SK-N-SH (cell line): Measurements from ENCODE around the gene RAB6B. TPM values are rescaled to one million over a fixed set of nuclear protein-coding genes. Genes with fewer than 3 reads are reported as not detected.

Source experiments
- CTCF ChIA-PET: fragments of 300-600, 350-600 bp; formaldehyde crosslinking; extraction: SDS; loops from one replicate; lab custom pipeline; 2021; lab: Yijun Ruan, JAX
- POLR2A ChIA-PET: fragments of 350-600 bp; sonication (Branson Sonifier 250); formaldehyde crosslinking; extraction: SDS; loops from one replicate; lab custom pipeline; 2020; ENCODE audit warnings: antibody characterized with exemption, inconsistent platforms; lab: Yijun Ruan, JAX
- DNase-seq: peaks from one replicate; pipeline ENCODE4 v3.0.0; 2012
- H2AFZ ChIP-seq: fragments of 200-600 bp; sonication (generic); 2 replicates; pipeline ENCODE4 v1.8.1; 2016; ENCODE audit warnings: antibody characterized with exemption, mild to moderate bottlenecking, low read depth
- H3F3A ChIP-seq: fragments of 200-600 bp; sonication (generic); replicated peaks from 2 replicates; pipeline ENCODE3; 2016; ENCODE audit warnings: antibody characterized with exemption, mild to moderate bottlenecking; ENCODE audit not compliant: insufficient read depth
- H3K27ac ChIP-seq, 2 experiments: fragments of 200-500 bp in 1 of 2; fragments of 200-600 bp in 1 of 2; sonication (Bioruptor generic) in 1 of 2; sonication (generic), shearing (Covaris generic) in 1 of 2; 2 replicates each; pipeline versions ENCODE4 v1.5.1 to v1.6.1; 2014 to 2016; ENCODE audit warnings: low read depth in 2 of 2, inconsistent platforms in 1 of 2, low read length in 1 of 2, mild to moderate bottlenecking in 1 of 2, mixed read lengths in 1 of 2
- H3K27me3 ChIP-seq: fragments of 200-600 bp; sonication (generic), shearing (Covaris generic); 2 replicates; pipeline ENCODE4 v1.6.1; 2016; ENCODE audit warnings: mixed run types; ENCODE audit not compliant: insufficient read depth
- H3K36me3 ChIP-seq, 2 experiments: fragments of 200-500 bp in 1 of 2; fragments of 200-600 bp in 1 of 2; sonication (Bioruptor generic) in 1 of 2; sonication (generic) in 1 of 2; replicated peaks in 1 of 2; 2 replicates each; pipeline versions ENCODE3 to v1.5.1; 2014 to 2016; ENCODE audit warnings: low read length in 1 of 2, mild to moderate bottlenecking in 1 of 2; ENCODE audit not compliant: insufficient read depth in 2 of 2, control insufficient read depth in 1 of 2
- H3K4me1 ChIP-seq, 2 experiments: fragments of 200-500 bp in 1 of 2; fragments of 200-600 bp in 1 of 2; sonication (Bioruptor generic) in 1 of 2; sonication (generic), shearing (Covaris generic) in 1 of 2; 2 replicates each; pipeline versions ENCODE4 v1.5.1 to v1.6.1; 2014 to 2016; ENCODE audit warnings: low read depth in 1 of 2, low read length in 1 of 2, mixed run types in 1 of 2; ENCODE audit not compliant: insufficient read depth in 2 of 2, control insufficient read depth in 1 of 2
- H3K4me2 ChIP-seq: fragments of 200-600 bp; sonication (generic), shearing (Covaris generic); 2 replicates; pipeline ENCODE4 v1.6.1; 2017; ENCODE audit warnings: mixed run types
- H3K4me3 ChIP-seq, 2 experiments: fragments of 200-500 bp in 1 of 2; fragments of 200-600 bp in 1 of 2; sonication (Bioruptor generic) in 1 of 2; sonication (generic), shearing (Covaris generic) in 1 of 2; 2 replicates each; pipeline versions ENCODE4 v1.5.1 to v1.8.1; 2014 to 2016; ENCODE audit warnings: low read depth in 2 of 2, inconsistent platforms in 1 of 2, low read length in 1 of 2, mild to moderate bottlenecking in 1 of 2, mixed read lengths in 1 of 2, moderate library complexity in 1 of 2
- H3K79me2 ChIP-seq: fragments of 200-600 bp; sonication (generic); 2 replicates; pipeline ENCODE4 v1.8.1; 2017; ENCODE audit warnings: mild to moderate bottlenecking; ENCODE audit not compliant: insufficient read depth
- H3K9ac ChIP-seq: fragments of 200-600 bp; sonication (generic); 2 replicates; pipeline ENCODE4 v1.6.1; 2017; ENCODE audit warnings: mixed run types
- H3K9me2 ChIP-seq: fragments of 200-600 bp; sonication (generic); 2 replicates; pipeline ENCODE4 v1.6.1; 2017; ENCODE audit warnings: mixed run types
- H3K9me3 ChIP-seq: fragments of 200-600 bp; sonication (generic); 2 replicates; pipeline ENCODE4 v1.6.1; 2017; ENCODE audit warnings: mixed run types, mild to moderate bottlenecking, moderate library complexity
- H4K20me1 ChIP-seq: fragments of 200-600 bp; sonication (generic); 2 replicates; pipeline ENCODE4 v1.6.1; 2017; ENCODE audit warnings: mild to moderate bottlenecking, mixed run types; ENCODE audit not compliant: insufficient read depth
- CHD2 ChIP-seq: fragments of 150-350 bp; IDR thresholded peaks from 2 replicates; pipeline ENCODE4 v1.6.1; 2018; ENCODE audit warnings: low read length; ENCODE audit not compliant: partially characterized antibody
- ELF1 ChIP-seq: IDR thresholded peaks from 2 replicates; pipeline ENCODE4 v1.4.0; 2012
- FOSL2 ChIP-seq: IDR thresholded peaks from 2 replicates; pipeline ENCODE4 v1.4.0; 2012; ENCODE audit warnings: low read depth, mild to moderate bottlenecking, moderate library complexity, borderline replicate concordance
- FOXM1 ChIP-seq: IDR thresholded peaks from 2 replicates; pipeline ENCODE4 v1.4.0; 2012; ENCODE audit warnings: low read depth, mild to moderate bottlenecking
- GABPA ChIP-seq: IDR thresholded peaks from 2 replicates; pipeline ENCODE4 v1.4.0; 2012; ENCODE audit warnings: low read depth, mild to moderate bottlenecking
- GATA2 ChIP-seq: sonication (generic); formaldehyde crosslinking; IDR thresholded peaks from 2 replicates; pipeline ENCODE4 v1.5.0; 2020; ENCODE audit warnings: mild to moderate bottlenecking, missing genetic modification reagents
- JUND ChIP-seq: IDR thresholded peaks from 2 replicates; pipeline ENCODE4 v1.4.0; 2012
- MEF2A ChIP-seq: IDR thresholded peaks from 2 replicates; pipeline ENCODE4 v1.4.0; 2012; ENCODE audit warnings: low read depth, borderline replicate concordance
- NFIC ChIP-seq: IDR thresholded peaks from 2 replicates; pipeline ENCODE4 v1.4.0; 2012; ENCODE audit warnings: borderline replicate concordance
- RAD21 ChIP-seq: IDR thresholded peaks from 2 replicates; pipeline ENCODE4 v1.6.1; 2012; ENCODE audit warnings: mild to moderate bottlenecking, low read length
- REST ChIP-seq: IDR thresholded peaks from 2 replicates; pipeline ENCODE4 v1.6.1; 2012; ENCODE audit warnings: mild to moderate bottlenecking, low read depth, low read length, moderate library complexity
- RFX5 ChIP-seq: IDR thresholded peaks from 2 replicates; pipeline ENCODE4 v1.6.1; 2012; ENCODE audit warnings: mild to moderate bottlenecking, improper control_type of control experiment, low read length
- SIN3A ChIP-seq: IDR thresholded peaks from 2 replicates; pipeline ENCODE4 v1.6.1; 2012; ENCODE audit warnings: low read depth, mild to moderate bottlenecking, low read length, moderate library complexity, borderline replicate concordance
- YY1 ChIP-seq: IDR thresholded peaks from 2 replicates; pipeline ENCODE4 v1.4.0; 2012; ENCODE audit warnings: low read depth, mild to moderate bottlenecking
- WGBS: methylation state at CpG from one replicate; pipeline ENCODE4 v1.1.6; 2017; ENCODE audit warnings: low lambda C conversion rate; 5-methylcytosine and 5-hydroxymethylcytosine counted together
- polyA plus RNA-seq, 3 experiments: library from polyadenylated mRNA; depleted of rRNA; stranded (reverse); fragments of >200 nt; gene quantifications; 2 replicates each; pipeline ENCODE4 v1.2.3, GENCODE V29; 2012
- TF ChIP-seq, protein P1 (sequence below): fragments of 150-350 bp; IDR thresholded peaks from 2 replicates; pipeline ENCODE4 v1.6.1; 2017; ENCODE audit warnings: antibody characterized with exemption, low read length, low read depth, borderline replicate concordance
- TF ChIP-seq, protein P2 (sequence below): IDR thresholded peaks from 2 replicates; pipeline ENCODE4; 2012
- TF ChIP-seq, protein P3 (sequence below): IDR thresholded peaks from 2 replicates; pipeline ENCODE4 v1.4.0; 2012; ENCODE audit warnings: low read depth, borderline replicate concordance

Gene RAB6B
- polyA plus RNA-seq, 1 of the 3 experiments (the other 2 are of a cell fraction) = 9.3 TPM

DNA sequence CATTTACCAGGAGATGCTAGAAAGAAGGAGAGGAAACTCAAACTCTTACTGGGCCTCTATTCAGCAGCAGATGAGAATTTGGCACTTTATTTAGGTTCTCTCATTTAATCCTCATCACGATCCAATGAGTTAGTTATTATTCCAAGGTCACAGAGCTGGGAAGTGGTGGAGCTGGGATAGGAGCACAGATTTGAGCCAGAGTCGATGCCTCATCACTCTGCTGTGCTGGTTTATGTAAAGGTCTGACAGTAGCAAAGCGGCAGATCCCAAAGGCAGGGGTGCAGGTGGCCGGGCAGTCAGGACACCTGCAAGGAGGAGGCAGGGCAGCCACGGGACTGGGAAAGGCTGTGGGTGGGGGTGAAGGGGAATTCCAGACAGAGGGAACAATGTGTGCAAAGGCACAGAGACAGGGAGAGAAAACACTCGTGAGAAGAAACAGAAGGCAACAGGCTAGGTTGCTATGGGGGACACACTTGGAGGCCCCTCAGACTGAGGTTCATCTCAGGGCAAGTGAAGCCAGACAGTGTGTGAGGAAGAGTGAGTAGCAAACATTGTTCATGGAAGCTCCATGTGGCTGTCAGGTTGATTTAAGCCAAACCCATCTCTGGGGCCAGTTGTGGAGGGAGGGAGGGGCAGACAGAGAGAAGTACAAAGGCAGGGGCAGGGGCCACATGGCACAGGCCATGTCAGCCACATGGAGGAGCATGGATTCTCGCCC is 26.8 kb downstream of the RAB6B start:
- WGBS = 46% methylated on average over 7 of the region's 7 CpGs
- Histone ChIP-seq H4K20me1 (no peaks in the 10 kb centered on the region), H3K4me3 (no peak overlapping the region), H3K4me1 (peaks cover 0 to 14% of the 10 kb centered on the region in 2 experiments; a peak in 1 of 4 replicates), H3K9me2 (no peaks in the 10 kb centered on the region), H3K27me3 (no peaks in the 10 kb centered on the region), H3K4me2 (no peak overlapping the region), H3K27ac (no peak overlapping the region), H3K36me3 (no peaks in the 10 kb centered on the region), H3K79me2 (no peaks in the 10 kb centered on the region), H2AFZ (no peak overlapping the region), H3K9me3 (no peaks in the 10 kb centered on the region), H3K9ac (no peak overlapping the region), H3F3A (no peaks in the 10 kb centered on the region)
- TF ChIP-seq YY1 (no peak), NFIC (no peak), GABPA (no peak), RAD21 (no peak), MEF2A (no peak), ELF1 (no peak), GATA2 (CRISPR knock-in tag) (no peak), CHD2 (no peak), SIN3A (no peak), FOXM1 (no peak), JUND (no peak), RFX5 (no peak), FOSL2 (no peak), REST (no peak)
- TF ChIP-seq, protein P1, sequence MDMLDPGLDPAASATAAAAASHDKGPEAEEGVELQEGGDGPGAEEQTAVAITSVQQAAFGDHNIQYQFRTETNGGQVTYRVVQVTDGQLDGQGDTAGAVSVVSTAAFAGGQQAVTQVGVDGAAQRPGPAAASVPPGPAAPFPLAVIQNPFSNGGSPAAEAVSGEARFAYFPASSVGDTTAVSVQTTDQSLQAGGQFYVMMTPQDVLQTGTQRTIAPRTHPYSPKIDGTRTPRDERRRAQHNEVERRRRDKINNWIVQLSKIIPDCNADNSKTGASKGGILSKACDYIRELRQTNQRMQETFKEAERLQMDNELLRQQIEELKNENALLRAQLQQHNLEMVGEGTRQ = no peak
- TF ChIP-seq, protein P2, sequence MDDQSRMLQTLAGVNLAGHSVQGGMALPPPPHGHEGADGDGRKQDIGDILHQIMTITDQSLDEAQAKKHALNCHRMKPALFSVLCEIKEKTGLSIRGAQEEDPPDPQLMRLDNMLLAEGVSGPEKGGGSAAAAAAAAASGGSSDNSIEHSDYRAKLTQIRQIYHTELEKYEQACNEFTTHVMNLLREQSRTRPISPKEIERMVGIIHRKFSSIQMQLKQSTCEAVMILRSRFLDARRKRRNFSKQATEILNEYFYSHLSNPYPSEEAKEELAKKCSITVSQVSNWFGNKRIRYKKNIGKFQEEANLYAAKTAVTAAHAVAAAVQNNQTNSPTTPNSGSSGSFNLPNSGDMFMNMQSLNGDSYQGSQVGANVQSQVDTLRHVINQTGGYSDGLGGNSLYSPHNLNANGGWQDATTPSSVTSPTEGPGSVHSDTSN = no peak
- TF ChIP-seq, protein P3, sequence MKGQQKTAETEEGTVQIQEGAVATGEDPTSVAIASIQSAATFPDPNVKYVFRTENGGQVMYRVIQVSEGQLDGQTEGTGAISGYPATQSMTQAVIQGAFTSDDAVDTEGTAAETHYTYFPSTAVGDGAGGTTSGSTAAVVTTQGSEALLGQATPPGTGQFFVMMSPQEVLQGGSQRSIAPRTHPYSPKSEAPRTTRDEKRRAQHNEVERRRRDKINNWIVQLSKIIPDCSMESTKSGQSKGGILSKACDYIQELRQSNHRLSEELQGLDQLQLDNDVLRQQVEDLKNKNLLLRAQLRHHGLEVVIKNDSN = no peak
- no peak for DNase-seq
- CTCF ChIA-PET = no interaction called here
- POLR2A ChIA-PET = interaction anchor here (0.6 kb wide), 1 partner anchor 15 kb away, joined by 3 read pairs; no protein-coding TSS in a partner anchor
